ENCODE measurements around the gene UQCC5.

UQCC5 gene

GRCh38 chr3:52532517-52532837 is 3.9 kb upstream of the UQCC5 start:
- peaks cover 5 to 31% (median 15%) of the 10 kb centered on the region in 4 experiments for H3K36me3 ChIP-seq (ENCODE audit: control insufficient read depth in 4 of 4, insufficient read depth in 4 of 4, low read length in 3 of 4)
- peak; percentile 66 to 84 (median 81) for DNase-seq
- peak overlapping the region in 6 of 7 experiments; percentile 42 to 75 (median 68) for H3K4me3 ChIP-seq (ENCODE audit: control insufficient read depth in 1 of 7, extremely low read depth in 1 of 7, insufficient read depth in 4 of 7, low read depth in 2 of 7, low read length in 6 of 7)
- POLR2A ChIA-PET = interaction anchor here (0.6 to 2.0 kb wide), 3 partner anchors 21 to 42 kb away, joined by 6 to 7 read pairs (median 7); partner anchors contain the start of gene STAB1
- peaks cover 11 to 58% (median 42%) of the 10 kb centered on the region in 4 experiments for H3K4me1 ChIP-seq (ENCODE audit: control extremely low read depth in 1 of 4, control insufficient read depth in 4 of 4, insufficient read depth in 4 of 4, low read length in 3 of 4)
- H3K27me3 ChIP-seq (replicated peaks in 2 of 5; ENCODE audit: control insufficient read depth in 4 of 5, insufficient read depth in 5 of 5, low read length in 4 of 5) = no peaks in the 10 kb centered on the region
- no peak overlapping the region for H3K27ac ChIP-seq (ENCODE audit: insufficient read depth in 1 of 2, low read depth in 1 of 2, low read length in 2 of 2, poor library complexity in 1 of 2, severe bottlenecking in 2 of 2)
- CTCF ChIA-PET = interaction anchor here (1.0 to 1.1 kb wide), 2 partner anchors 36 to 60 kb away, joined by 3 read pairs; no protein-coding TSS in a partner anchor
- 17% methylated on average over 4 of the region's 5 CpGs for WGBS (ENCODE audit: insufficient coverage)
- no peaks in the 10 kb centered on the region for H3K9me3 ChIP-seq (ENCODE audit: control extremely low read depth in 1 of 5, control insufficient read depth in 4 of 5, insufficient read depth in 2 of 5, low read depth in 1 of 5, low read length in 4 of 5)

- H3K36me3 ChIP-seq (ENCODE audit: control insufficient read depth in 4 of 4, insufficient read depth in 4 of 4, low read length in 3 of 4) = peaks cover 2 to 31% (median 10%) of the 10 kb centered on the region in 4 experiments
- peaks cover 12 to 63% (median 48%) of the 10 kb centered on the region in 4 experiments for H3K4me1 ChIP-seq (ENCODE audit: control extremely low read depth in 1 of 4, control insufficient read depth in 4 of 4, insufficient read depth in 4 of 4, low read length in 3 of 4)
- H3K4me3 ChIP-seq (ENCODE audit: control insufficient read depth in 1 of 7, extremely low read depth in 1 of 7, insufficient read depth in 4 of 7, low read depth in 2 of 7, low read length in 6 of 7) = peak overlapping the region; percentile 23 to 75 (median 68)
- WGBS (ENCODE audit: insufficient coverage) = 3% methylated on average over 58 of the region's 78 CpGs
- ChIA-PET CTCF (interaction anchor here (1.0 to 1.1 kb wide), 2 partner anchors 37 to 61 kb away, joined by 3 read pairs; no protein-coding TSS in a partner anchor), POLR2A (interaction anchor here (2.0 kb wide), 1 partner anchor 43 kb away, joined by 7 read pairs; no protein-coding TSS in a partner anchor)
- H3K27me3 ChIP-seq (replicated peaks in 2 of 5; ENCODE audit: control insufficient read depth in 4 of 5, insufficient read depth in 5 of 5, low read length in 4 of 5) = no peaks in the 10 kb centered on the region
- no peaks in the 10 kb centered on the region for H3K9me3 ChIP-seq (ENCODE audit: control extremely low read depth in 1 of 5, control insufficient read depth in 4 of 5, insufficient read depth in 2 of 5, low read depth in 1 of 5, low read length in 4 of 5)
- no peak overlapping the region for H3K27ac ChIP-seq (ENCODE audit: insufficient read depth in 1 of 2, low read depth in 1 of 2, low read length in 2 of 2, poor library complexity in 1 of 2, severe bottlenecking in 2 of 2)
- DNase-seq = peak in 2 of 3 donors; percentile 15 to 29
Observed at GRCh38 chr3:52532838-52533622, 3.4 kb upstream of the UQCC5 start.

GRCh38 chr3:52533623-52534280 is 2.7 kb upstream of the UQCC5 start, which contains the start of gene NT5DC2:
NT5DC2 (minus strand) TSS chr3:52533857; CDS start chr3:52533737, 120 bp downstream.
- ChIA-PET CTCF (interaction anchor here (1.1 kb wide), 1 partner anchor 37 kb away, joined by 3 read pairs; no protein-coding TSS in a partner anchor), POLR2A (interaction anchor here (2.0 kb wide), 1 partner anchor 43 kb away, joined by 7 read pairs; no protein-coding TSS in a partner anchor)
- peak within 1 kb of the TSS; percentile 28 to 75 (median 68) for H3K4me3 ChIP-seq (ENCODE audit: control insufficient read depth in 1 of 7, extremely low read depth in 1 of 7, insufficient read depth in 4 of 7, low read depth in 2 of 7, low read length in 6 of 7)
- WGBS (ENCODE audit: insufficient coverage) = under 1% methylated on average over 36 of the region's 91 CpGs
- H3K4me1 ChIP-seq (ENCODE audit: control extremely low read depth in 1 of 4, control insufficient read depth in 4 of 4, insufficient read depth in 4 of 4, low read length in 3 of 4) = peaks cover 12 to 70% (median 51%) of the 10 kb centered on the region in 4 experiments
- H3K27ac ChIP-seq (ENCODE audit: insufficient read depth in 1 of 2, low read depth in 1 of 2, low read length in 2 of 2, poor library complexity in 1 of 2, severe bottlenecking in 2 of 2) = no peak within 1 kb of the TSS
- no peaks in the 10 kb centered on the region for H3K9me3 ChIP-seq (ENCODE audit: control extremely low read depth in 1 of 5, control insufficient read depth in 4 of 5, insufficient read depth in 2 of 5, low read depth in 1 of 5, low read length in 4 of 5)
- DNase-seq = peak; percentile 54 to 68 (median 62)
- H3K27me3 ChIP-seq (replicated peaks in 2 of 5; ENCODE audit: control insufficient read depth in 4 of 5, insufficient read depth in 5 of 5, low read length in 4 of 5) = no peaks in the 10 kb centered on the region
- H3K36me3 ChIP-seq (ENCODE audit: control insufficient read depth in 4 of 4, insufficient read depth in 4 of 4, low read length in 3 of 4) = peaks cover 0 to 26% (median 4%) of the 10 kb centered on the region in 4 experiments

- Histone ChIP-seq H3K27ac (ENCODE audit: insufficient read depth in 1 of 2, low read depth in 1 of 2, low read length in 2 of 2, poor library complexity in 1 of 2, severe bottlenecking in 2 of 2) (no peak overlapping the region), H3K4me3 (ENCODE audit: control insufficient read depth in 1 of 7, extremely low read depth in 1 of 7, insufficient read depth in 4 of 7, low read depth in 2 of 7, low read length in 6 of 7) (peak overlapping the region in 6 of 7 experiments; percentile 17 to 67 (median 56)), H3K27me3 (replicated peaks in 2 of 5; ENCODE audit: control insufficient read depth in 4 of 5, insufficient read depth in 5 of 5, low read length in 4 of 5) (no peaks in the 10 kb centered on the region), H3K36me3 (ENCODE audit: control insufficient read depth in 4 of 4, insufficient read depth in 4 of 4, low read length in 3 of 4) (peaks cover 0 to 24% (median 2%) of the 10 kb centered on the region in 4 experiments), H3K9me3 (ENCODE audit: control extremely low read depth in 1 of 5, control insufficient read depth in 4 of 5, insufficient read depth in 2 of 5, low read depth in 1 of 5, low read length in 4 of 5) (no peaks in the 10 kb centered on the region), H3K4me1 (ENCODE audit: control extremely low read depth in 1 of 4, control insufficient read depth in 4 of 4, insufficient read depth in 4 of 4, low read length in 3 of 4) (peaks cover 14 to 77% (median 57%) of the 10 kb centered on the region in 4 experiments)
- ChIA-PET POLR2A (no interaction called here), CTCF (no interaction called here)
- DNase-seq = no peak
- 88% methylated on average over 54 of the region's 57 CpGs for WGBS (ENCODE audit: insufficient coverage)
Observed at GRCh38 chr3:52534281-52535183, 1.9 kb upstream of the UQCC5 start.

- peak overlapping the region in 4 of 7 experiments; percentile 31 to 81 (median 68) for H3K4me3 ChIP-seq (ENCODE audit: control insufficient read depth in 1 of 7, extremely low read depth in 1 of 7, insufficient read depth in 4 of 7, low read depth in 2 of 7, low read length in 6 of 7)
- no peaks in the 10 kb centered on the region for H3K9me3 ChIP-seq (ENCODE audit: control extremely low read depth in 1 of 5, control insufficient read depth in 4 of 5, insufficient read depth in 2 of 5, low read depth in 1 of 5, low read length in 4 of 5)
- H3K27me3 ChIP-seq (replicated peaks in 2 of 5; ENCODE audit: control insufficient read depth in 4 of 5, insufficient read depth in 5 of 5, low read length in 4 of 5) = no peaks in the 10 kb centered on the region
- DNase-seq = no peak
- peaks cover 14 to 74% (median 55%) of the 10 kb centered on the region in 4 experiments for H3K4me1 ChIP-seq (ENCODE audit: control extremely low read depth in 1 of 4, control insufficient read depth in 4 of 4, insufficient read depth in 4 of 4, low read length in 3 of 4)
- peaks cover 0 to 22% (median 2%) of the 10 kb centered on the region in 4 experiments for H3K36me3 ChIP-seq (ENCODE audit: control insufficient read depth in 4 of 4, insufficient read depth in 4 of 4, low read length in 3 of 4)
- CTCF ChIA-PET = interaction anchor here (0.7 to 1.4 kb wide), 7 partner anchors 17 to 65 kb away, joined by 3 to 4 read pairs (median 3); no protein-coding TSS in a partner anchor
- no peak overlapping the region for H3K27ac ChIP-seq (ENCODE audit: insufficient read depth in 1 of 2, low read depth in 1 of 2, low read length in 2 of 2, poor library complexity in 1 of 2, severe bottlenecking in 2 of 2)
- 95% methylated on average over 8 of the region's 19 CpGs for WGBS (ENCODE audit: insufficient coverage)
- POLR2A ChIA-PET = interaction anchor here (0.5 to 1.0 kb wide), 3 partner anchors 21 to 40 kb away, joined by 3 to 5 read pairs (median 5); partner anchors contain the start of gene STAB1
Observed at GRCh38 chr3:52535411-52536111, 844 bp upstream of the UQCC5 start.

GRCh38 chr3:52536112-52536368 is 365 bp upstream of the UQCC5 start:
- 0% methylated on average over 1 of the region's 9 CpGs for WGBS (ENCODE audit: insufficient coverage)
- ChIA-PET POLR2A (interaction anchor here (0.5 to 1.1 kb wide), 4 partner anchors 16 to 41 kb away, joined by 3 to 5 read pairs (median 4); partner anchors contain the start of gene STAB1), CTCF (interaction anchor here (0.7 to 1.4 kb wide), 7 partner anchors 16 to 65 kb away, joined by 3 to 4 read pairs (median 3); no protein-coding TSS in a partner anchor)
- Histone ChIP-seq H3K27ac (ENCODE audit: insufficient read depth in 1 of 2, low read depth in 1 of 2, low read length in 2 of 2, poor library complexity in 1 of 2, severe bottlenecking in 2 of 2) (no peak overlapping the region), H3K27me3 (replicated peaks in 2 of 5; ENCODE audit: control insufficient read depth in 4 of 5, insufficient read depth in 5 of 5, low read length in 4 of 5) (no peaks in the 10 kb centered on the region), H3K36me3 (ENCODE audit: control insufficient read depth in 4 of 4, insufficient read depth in 4 of 4, low read length in 3 of 4) (peaks cover 3 to 23% (median 5%) of the 10 kb centered on the region in 4 experiments), H3K9me3 (ENCODE audit: control extremely low read depth in 1 of 5, control insufficient read depth in 4 of 5, insufficient read depth in 2 of 5, low read depth in 1 of 5, low read length in 4 of 5) (no peaks in the 10 kb centered on the region), H3K4me3 (ENCODE audit: control insufficient read depth in 1 of 7, extremely low read depth in 1 of 7, insufficient read depth in 4 of 7, low read depth in 2 of 7, low read length in 6 of 7) (peak overlapping the region in 4 of 7 experiments; percentile 31 to 81 (median 68)), H3K4me1 (ENCODE audit: control extremely low read depth in 1 of 4, control insufficient read depth in 4 of 4, insufficient read depth in 4 of 4, low read length in 3 of 4) (peaks cover 14 to 70% (median 55%) of the 10 kb centered on the region in 4 experiments)
- DNase-seq = no peak
